ENCODE results near the gene HEY2.

DNA sequence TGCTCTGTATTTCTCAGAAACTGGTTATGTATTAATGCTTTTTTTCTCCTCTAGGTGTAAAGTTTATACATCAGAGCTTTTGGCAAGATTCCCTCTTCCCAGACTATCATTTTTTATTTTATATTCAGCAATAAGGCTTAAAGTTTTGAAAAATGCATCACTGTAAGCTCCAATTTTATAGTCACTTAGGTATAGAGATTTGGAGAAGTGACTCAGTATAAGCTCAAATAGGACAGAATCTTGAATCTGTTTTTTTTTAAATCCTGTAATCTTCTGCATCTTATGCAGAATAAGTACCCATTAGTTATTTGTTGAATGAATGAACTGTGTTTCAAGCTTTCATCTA lies 42.4 kb downstream of the HEY2 start:
- TF ChIP-seq ZNF274 (IDR thresholded peaks at IDR 0.05; ENCODE audit: low read depth, low read length) (no peak), YY1 (IDR thresholded peaks at IDR 0.05; ENCODE audit: insufficient read depth, insufficient read length) (no peak), SUZ12 (IDR thresholded peaks at IDR 0.05; ENCODE audit: extremely low read depth, insufficient read depth, insufficient read length) (no peak)

Measured in NT2/D1 (cell line).